ENCODE results near the gene CNEP1R1. TPM values are rescaled to one million over a fixed set of nuclear protein-coding genes. Genes with fewer than 3 reads are reported as not detected.

The CNEP1R1 gene, protein sequence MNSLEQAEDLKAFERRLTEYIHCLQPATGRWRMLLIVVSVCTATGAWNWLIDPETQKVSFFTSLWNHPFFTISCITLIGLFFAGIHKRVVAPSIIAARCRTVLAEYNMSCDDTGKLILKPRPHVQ
- 19.5 and 20.6 TPM in 2 replicates for total RNA-seq
- long read RNA-seq, transcript CNEP1R1-202 (6 exons, 2,117 nt), result major isoform, 30 of 40 reads
- long read RNA-seq, partial matches to known transcripts, result 1 of 40 reads
- long read RNA-seq, other reads (novel, unspliced or antisense), result 3 of 40 reads

DNA sequence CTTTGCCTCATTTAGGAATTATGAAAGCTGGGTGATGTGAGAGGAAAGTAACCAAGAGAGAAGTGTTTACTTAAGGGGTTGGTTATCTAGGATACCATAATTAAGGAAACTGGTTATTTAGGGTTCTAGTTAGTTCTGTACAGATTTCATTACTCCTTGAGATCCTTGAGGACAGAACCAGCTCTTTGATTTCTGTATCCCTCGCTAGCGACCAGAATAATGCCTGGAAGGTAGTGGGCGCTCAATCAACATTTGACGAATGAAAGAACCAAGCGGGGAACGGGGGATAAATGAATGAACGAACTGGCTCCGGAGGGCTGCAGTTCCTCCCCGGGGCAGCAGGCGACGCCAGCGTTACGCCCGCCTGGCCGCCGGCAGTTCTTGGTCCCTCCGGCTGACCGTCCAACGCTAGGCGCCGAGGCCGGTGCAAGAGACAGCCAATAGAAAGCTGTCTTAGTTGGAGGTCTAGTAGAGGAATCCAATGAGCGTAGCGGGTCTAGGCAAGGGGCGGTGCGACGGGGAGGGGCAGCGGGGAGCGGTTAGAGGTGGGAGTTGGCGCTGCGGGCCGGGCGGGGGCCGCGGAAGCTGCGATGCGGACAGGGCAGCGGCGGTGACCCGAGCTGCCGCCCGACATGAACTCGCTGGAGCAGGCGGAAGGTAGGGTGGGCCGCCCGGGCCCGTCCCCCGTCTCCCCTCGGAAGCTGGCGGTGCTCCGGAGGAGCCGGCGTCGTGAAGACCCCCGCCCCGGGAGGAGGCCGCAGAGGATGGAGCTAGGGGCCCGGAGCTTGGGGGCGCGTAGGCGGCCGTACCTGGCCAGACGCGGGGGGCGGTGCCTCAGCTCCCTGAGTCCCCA is at the start of gene CNEP1R1:
TSS of gene CNEP1R1 (plus strand) at position 542 of the 853 bp plus-strand sequence. CDS start at position 633, 91 bp downstream.
- H3K36me3 Mint-ChIP-seq (ENCODE audit: low read depth), result no peaks in the 10 kb centered on the region
- no peaks in the 10 kb centered on the region for H3K9me3 Mint-ChIP-seq
- no peaks in the 10 kb centered on the region for H3K27me3 Mint-ChIP-seq (ENCODE audit: low read depth)
- peaks cover 46% of the 10 kb centered on the region for H3K4me1 Mint-ChIP-seq
- peak within 1 kb of the TSS; percentile 98 for H3K4me3 Mint-ChIP-seq
- peak; percentile 95 for DNase-seq (ENCODE audit: low read depth, low spot score)
- no peak within 1 kb of the TSS for H3K27ac Mint-ChIP-seq (ENCODE audit: unreplicated experiment)
- TF ChIP-seq CTCF (conservative IDR thresholded peaks at IDR 0.05), result peak; percentile 99

DNA sequence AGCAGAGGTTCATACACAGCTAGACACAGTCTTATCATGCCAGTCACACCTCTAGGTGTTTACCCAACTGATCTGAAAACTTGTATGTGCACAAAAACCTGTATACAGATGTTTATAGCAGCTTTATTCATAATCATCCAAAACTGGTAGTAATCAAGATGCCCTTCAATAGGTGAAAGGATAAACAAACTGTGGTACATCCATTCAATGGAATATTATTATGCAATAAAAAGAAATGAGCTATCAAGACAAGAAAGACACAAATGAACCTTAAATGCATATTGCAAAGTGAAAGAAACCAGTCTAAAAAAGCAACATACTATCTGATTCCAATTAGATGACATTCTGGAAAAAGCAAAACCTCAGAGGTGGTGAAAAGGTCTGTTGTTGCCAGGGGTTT is 47.6 kb upstream of the CNEP1R1 start:
- Mint-ChIP-seq H3K9me3 (peaks cover 2% of the 10 kb centered on the region), H3K27ac (ENCODE audit: unreplicated experiment) (no peak overlapping the region), H3K4me3 (no peak overlapping the region), H3K27me3 (ENCODE audit: low read depth) (no peaks in the 10 kb centered on the region), H3K4me1 (no peaks in the 10 kb centered on the region), H3K36me3 (ENCODE audit: low read depth) (no peaks in the 10 kb centered on the region)
- TF ChIP-seq CTCF (conservative IDR thresholded peaks at IDR 0.05), result no peak
- DNase-seq (ENCODE audit: low read depth, low spot score), result no peak

DNA sequence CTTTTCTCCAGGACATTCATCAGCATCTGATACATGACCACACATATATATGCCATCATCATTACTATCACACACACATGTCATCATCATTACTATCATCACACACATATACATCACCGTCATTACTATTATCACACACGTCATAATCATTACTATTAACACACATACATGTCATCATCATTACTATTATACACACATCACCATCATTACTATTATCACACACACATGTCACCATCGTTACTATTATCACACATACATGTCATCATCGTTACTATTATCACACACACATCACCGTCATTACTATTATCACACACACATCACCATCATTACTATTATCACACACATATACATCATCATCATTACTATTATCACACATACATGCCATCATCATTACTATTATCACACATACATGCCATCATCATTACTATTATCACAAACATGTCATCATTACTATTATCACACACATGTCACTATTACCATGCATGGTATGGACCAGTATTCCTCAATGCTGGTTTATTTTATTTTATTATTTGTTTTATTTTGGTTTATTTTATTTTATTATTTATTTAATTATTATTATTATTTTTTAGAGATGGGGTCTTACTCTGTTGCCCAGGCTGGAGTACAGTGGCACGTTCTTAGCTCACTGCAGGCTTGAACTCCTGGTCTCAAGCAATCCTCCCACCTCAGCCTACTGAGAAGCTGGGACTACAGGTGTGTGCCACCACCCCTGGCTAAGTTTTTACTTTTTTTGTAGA is 46.3 kb upstream of the CNEP1R1 start:
- H3K27me3 Mint-ChIP-seq (ENCODE audit: low read depth), result no peaks in the 10 kb centered on the region
- DNase-seq (ENCODE audit: low read depth, low spot score), result no peak
- H3K4me3 Mint-ChIP-seq, result no peak overlapping the region
- no peaks in the 10 kb centered on the region for H3K4me1 Mint-ChIP-seq
- no peak overlapping the region for H3K27ac Mint-ChIP-seq (ENCODE audit: unreplicated experiment)
- H3K36me3 Mint-ChIP-seq (ENCODE audit: low read depth), result no peaks in the 10 kb centered on the region
- peaks cover 2% of the 10 kb centered on the region for H3K9me3 Mint-ChIP-seq
- no peak for TF ChIP-seq CTCF (conservative IDR thresholded peaks at IDR 0.05)

DNA sequence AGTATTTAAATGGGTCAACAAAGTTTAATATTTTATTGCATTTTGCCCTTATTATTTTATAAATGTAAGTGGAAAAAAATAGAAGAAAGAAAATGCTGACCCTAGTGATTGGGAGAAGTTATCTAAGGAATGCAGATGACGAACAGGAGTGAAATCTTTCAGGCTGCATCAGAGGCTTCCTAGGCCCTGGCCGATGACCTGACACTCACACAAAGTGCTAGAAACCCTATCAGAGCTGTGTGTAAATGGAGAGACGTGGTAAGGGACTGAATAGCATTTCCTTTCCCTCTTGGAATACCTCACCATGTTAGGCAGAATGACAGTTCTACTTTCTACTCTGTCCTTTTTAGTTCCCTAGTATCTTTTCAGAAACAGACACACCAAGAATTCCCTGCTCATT is 44.9 kb upstream of the CNEP1R1 start:
- Mint-ChIP-seq H3K4me3 (no peak overlapping the region), H3K27ac (ENCODE audit: unreplicated experiment) (no peak overlapping the region), H3K4me1 (no peaks in the 10 kb centered on the region), H3K36me3 (ENCODE audit: low read depth) (no peaks in the 10 kb centered on the region), H3K27me3 (ENCODE audit: low read depth) (no peaks in the 10 kb centered on the region), H3K9me3 (peaks cover 2% of the 10 kb centered on the region)
- no peak for TF ChIP-seq CTCF (conservative IDR thresholded peaks at IDR 0.05)
- DNase-seq (ENCODE audit: low read depth, low spot score), result no peak

DNA sequence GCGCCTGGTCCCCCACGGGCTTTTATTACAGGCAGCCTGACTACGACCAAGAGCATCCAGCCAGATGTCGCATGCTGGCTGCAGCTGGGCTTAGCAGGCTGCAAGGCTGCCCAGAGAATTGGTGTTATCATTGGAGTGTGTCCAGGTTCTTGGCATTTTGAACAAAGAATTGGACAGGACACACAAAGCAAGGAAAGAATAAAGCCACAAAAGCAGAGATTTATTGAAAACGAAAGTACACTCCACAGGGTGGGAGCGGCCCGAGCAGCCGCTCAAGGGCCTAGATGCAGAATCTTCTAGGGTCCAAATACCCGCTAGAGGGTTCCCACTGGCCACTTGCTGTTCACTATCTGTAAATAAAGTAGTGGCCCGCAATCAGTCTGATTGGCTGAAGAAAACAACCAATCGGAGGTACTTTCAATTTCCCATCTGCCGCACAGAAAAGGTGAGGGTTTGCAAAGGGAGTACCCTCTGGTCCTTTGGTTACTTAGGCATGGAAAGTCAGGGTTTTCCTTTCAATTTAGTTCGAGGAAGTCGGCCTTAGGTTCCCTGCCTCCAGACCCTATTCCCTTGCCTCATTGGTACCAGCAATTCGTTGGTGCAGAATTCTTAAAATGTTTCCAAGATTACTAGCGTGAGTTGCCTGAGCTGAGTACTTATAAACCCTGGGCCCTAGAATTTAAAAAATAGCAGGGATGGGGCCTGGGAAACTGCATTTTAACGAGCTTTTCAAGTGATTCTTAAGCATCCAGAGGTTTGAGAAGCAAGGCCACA is 38.5 kb upstream of the CNEP1R1 start:
- no peak overlapping the region for H3K27ac Mint-ChIP-seq (ENCODE audit: unreplicated experiment)
- no peaks in the 10 kb centered on the region for H3K9me3 Mint-ChIP-seq
- TF ChIP-seq CTCF (conservative IDR thresholded peaks at IDR 0.05), result no peak
- DNase-seq (ENCODE audit: low read depth, low spot score), result no peak
- H3K36me3 Mint-ChIP-seq (ENCODE audit: low read depth), result no peaks in the 10 kb centered on the region
- no peaks in the 10 kb centered on the region for H3K4me1 Mint-ChIP-seq
- H3K27me3 Mint-ChIP-seq (ENCODE audit: low read depth), result no peaks in the 10 kb centered on the region
- H3K4me3 Mint-ChIP-seq, result no peak overlapping the region

Data from neural crest cell (in vitro differentiated cells).